Subcutaneous adipose tissue (tissue), 4 donors: ENCODE data around the gene TMEM256. TPM values are rescaled to one million over a fixed set of nuclear protein-coding genes. Genes with fewer than 3 reads are reported as not detected.

Experiments used
- CTCF ChIP-seq: fragments of 450-650 bp; IDR thresholded peaks from one replicate; pipeline ENCODE4 v1.5.1; 2016; ENCODE audit warnings: low read depth, mild to moderate bottlenecking, control low read depth, antibody characterized with exemption, moderate library complexity
- total RNA-seq, 4 donors: library from RNA; depleted of rRNA; stranded (reverse); fragments of >200 nt; gene quantifications; one replicate each; pipeline ENCODE4 v1.1.0, GENCODE V29; 2016

TMEM256 gene
- total RNA-seq, 4 donors from 2014 or later, result 76.7 to 134 (median 109) TPM

GRCh38 chr17:7419819-7420610 is 16.1 kb upstream of the TMEM256 start, which contains the start of gene SPEM1:
Gene SPEM1 (plus strand): TSS chr17:7420324. CDS start chr17:7420385, 61 bp downstream.
- TF ChIP-seq CTCF, result no peak

GRCh38 chr17:7418472-7419152 is 14.7 kb upstream of the TMEM256 start:
- no peak for TF ChIP-seq CTCF

- no peak for TF ChIP-seq CTCF
Measured at GRCh38 chr17:7417056-7417655, 13.3 kb upstream of the TMEM256 start.

GRCh38 chr17:7416323-7416722 is 12.4 kb upstream of the TMEM256 start:
- TF ChIP-seq CTCF, result no peak

DNA sequence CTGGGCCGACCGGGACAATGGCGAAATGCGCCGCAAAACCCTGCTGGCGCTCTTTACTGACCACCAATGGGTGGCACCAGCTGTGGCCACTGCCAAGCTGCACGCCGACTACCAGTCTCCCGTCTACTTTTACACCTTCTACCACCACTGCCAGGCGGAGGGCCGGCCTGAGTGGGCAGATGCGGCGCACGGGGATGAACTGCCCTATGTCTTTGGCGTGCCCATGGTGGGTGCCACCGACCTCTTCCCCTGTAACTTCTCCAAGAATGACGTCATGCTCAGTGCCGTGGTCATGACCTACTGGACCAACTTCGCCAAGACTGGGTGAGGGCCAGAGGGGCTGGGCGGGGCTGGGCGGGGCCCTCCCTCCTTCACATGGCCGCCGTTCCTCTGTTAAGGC is 11.9 kb upstream of the TMEM256 start:
- no peak for TF ChIP-seq CTCF

GRCh38 chr17:7414837-7415236 is 10.9 kb upstream of the TMEM256 start:
- no peak for TF ChIP-seq CTCF
